Measurements from ENCODE around the gene CLECL1. TPM values are rescaled to one million over a fixed set of nuclear protein-coding genes. Genes with fewer than 3 reads are reported as not detected.
A peak's percentile ranks its signal among the peaks of the same experiment; 100 is the strongest.

The CLECL1 gene
- total and polyA plus RNA-seq, 9 of the 15 experiments (the other 6 are each of a cell fraction or from before 2014, with no cell fraction given): 0.13 to 0.25 TPM; not detected in 7

DNA sequence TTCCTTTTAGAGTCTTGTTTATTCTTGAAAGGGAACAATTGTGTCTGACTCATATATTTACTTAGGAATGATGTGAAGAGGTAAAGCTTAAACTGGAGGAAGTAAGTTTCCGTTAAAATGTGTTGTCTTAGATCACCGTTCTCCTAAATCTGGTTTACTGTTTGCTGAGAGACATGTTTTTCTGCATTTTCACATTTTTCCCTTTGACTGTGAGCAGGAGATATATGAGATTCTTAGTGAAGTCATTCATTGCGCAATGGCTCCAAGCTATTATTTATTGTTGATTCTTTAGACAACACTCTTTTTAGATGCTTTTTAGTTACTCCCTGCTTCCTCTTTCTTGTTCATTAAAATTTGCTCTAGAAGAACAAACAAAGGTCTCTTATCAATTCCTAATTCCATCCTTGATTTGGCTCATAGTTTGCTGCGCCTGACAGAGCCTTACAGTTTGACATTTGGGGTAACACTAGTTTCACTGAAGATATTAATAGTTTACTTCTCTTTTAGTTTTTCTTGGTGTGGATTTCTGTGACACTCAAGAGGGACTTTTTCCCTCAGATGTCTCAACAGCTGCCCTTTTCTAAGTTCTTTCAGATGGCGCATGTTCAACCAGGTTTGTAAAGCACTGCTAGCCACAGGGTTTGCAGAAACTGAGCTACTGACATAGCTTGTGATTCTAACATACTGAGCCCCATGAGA is 11.4 kb downstream of the CLECL1 start (continued):
- TF ChIP-seq, protein P1, sequence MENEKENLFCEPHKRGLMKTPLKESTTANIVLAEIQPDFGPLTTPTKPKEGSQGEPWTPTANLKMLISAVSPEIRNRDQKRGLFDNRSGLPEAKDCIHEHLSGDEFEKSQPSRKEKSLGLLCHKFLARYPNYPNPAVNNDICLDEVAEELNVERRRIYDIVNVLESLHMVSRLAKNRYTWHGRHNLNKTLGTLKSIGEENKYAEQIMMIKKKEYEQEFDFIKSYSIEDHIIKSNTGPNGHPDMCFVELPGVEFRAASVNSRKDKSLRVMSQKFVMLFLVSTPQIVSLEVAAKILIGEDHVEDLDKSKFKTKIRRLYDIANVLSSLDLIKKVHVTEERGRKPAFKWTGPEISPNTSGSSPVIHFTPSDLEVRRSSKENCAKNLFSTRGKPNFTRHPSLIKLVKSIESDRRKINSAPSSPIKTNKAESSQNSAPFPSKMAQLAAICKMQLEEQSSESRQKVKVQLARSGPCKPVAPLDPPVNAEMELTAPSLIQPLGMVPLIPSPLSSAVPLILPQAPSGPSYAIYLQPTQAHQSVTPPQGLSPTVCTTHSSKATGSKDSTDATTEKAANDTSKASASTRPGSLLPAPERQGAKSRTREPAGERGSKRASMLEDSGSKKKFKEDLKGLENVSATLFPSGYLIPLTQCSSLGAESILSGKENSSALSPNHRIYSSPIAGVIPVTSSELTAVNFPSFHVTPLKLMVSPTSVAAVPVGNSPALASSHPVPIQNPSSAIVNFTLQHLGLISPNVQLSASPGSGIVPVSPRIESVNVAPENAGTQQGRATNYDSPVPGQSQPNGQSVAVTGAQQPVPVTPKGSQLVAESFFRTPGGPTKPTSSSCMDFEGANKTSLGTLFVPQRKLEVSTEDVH (IDR thresholded peaks at IDR 0.05; ENCODE audit: low read depth, partially characterized antibody): no peak
- TF ChIP-seq, protein P2, sequence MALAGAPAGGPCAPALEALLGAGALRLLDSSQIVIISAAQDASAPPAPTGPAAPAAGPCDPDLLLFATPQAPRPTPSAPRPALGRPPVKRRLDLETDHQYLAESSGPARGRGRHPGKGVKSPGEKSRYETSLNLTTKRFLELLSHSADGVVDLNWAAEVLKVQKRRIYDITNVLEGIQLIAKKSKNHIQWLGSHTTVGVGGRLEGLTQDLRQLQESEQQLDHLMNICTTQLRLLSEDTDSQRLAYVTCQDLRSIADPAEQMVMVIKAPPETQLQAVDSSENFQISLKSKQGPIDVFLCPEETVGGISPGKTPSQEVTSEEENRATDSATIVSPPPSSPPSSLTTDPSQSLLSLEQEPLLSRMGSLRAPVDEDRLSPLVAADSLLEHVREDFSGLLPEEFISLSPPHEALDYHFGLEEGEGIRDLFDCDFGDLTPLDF (CRISPR knock-in tag; IDR thresholded peaks at IDR 0.05): no peak
- TF ChIP-seq FOXA1 (IDR thresholded peaks at IDR 0.05; ENCODE audit: borderline replicate concordance): no peak
- TF ChIP-seq MLX (CRISPR knock-in tag; conservative IDR thresholded peaks at IDR 0.05): no peak
- TF ChIP-seq, protein P3, sequence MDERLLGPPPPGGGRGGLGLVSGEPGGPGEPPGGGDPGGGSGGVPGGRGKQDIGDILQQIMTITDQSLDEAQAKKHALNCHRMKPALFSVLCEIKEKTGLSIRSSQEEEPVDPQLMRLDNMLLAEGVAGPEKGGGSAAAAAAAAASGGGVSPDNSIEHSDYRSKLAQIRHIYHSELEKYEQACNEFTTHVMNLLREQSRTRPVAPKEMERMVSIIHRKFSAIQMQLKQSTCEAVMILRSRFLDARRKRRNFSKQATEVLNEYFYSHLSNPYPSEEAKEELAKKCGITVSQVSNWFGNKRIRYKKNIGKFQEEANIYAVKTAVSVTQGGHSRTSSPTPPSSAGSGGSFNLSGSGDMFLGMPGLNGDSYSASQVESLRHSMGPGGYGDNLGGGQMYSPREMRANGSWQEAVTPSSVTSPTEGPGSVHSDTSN (CRISPR knock-in tag; IDR thresholded peaks at IDR 0.05; ENCODE audit: low read depth): no peak
- TF ChIP-seq, protein P3 (tag; conservative IDR thresholded peaks at IDR 0.05; ENCODE audit: low read depth): 0 out of 2 replicates have a peak, but pooled peaks have one; percentile 38
- TF ChIP-seq HDAC2 (IDR thresholded peaks at IDR 0.05): no peak
- no peak for TF ChIP-seq XRCC3 (IDR thresholded peaks at IDR 0.05)
- TF ChIP-seq CEBPG (CRISPR knock-in tag; IDR thresholded peaks at IDR 0.05): peak; percentile 67
- peak; percentile 91 to 96 for TF ChIP-seq CEBPG (tag; conservative IDR thresholded peaks at IDR 0.05 in 1 of 2, IDR thresholded peaks at IDR 0.05 in 1 of 2)
- TF ChIP-seq ETV1 (tag; conservative IDR thresholded peaks at IDR 0.05; ENCODE audit: low read depth): no peak
- TF ChIP-seq MEF2D (tag; conservative IDR thresholded peaks at IDR 0.05; ENCODE audit: low read depth): no peak
- no peak for TF ChIP-seq PHB2 (IDR thresholded peaks at IDR 0.05; ENCODE audit: low read depth)
- TF ChIP-seq ZBTB43 (CRISPR knock-in tag; IDR thresholded peaks at IDR 0.05): no peak
- TF ChIP-seq SMARCA4 (IDR thresholded peaks at IDR 0.05): peak; percentile 35; the same call in 1 of the 2 replicates
- no peak for TF ChIP-seq THAP7 (CRISPR knock-in tag; IDR thresholded peaks at IDR 0.05)
- peak; percentile 43 for TF ChIP-seq MEIS2 (IDR thresholded peaks at IDR 0.05; ENCODE audit: partially characterized antibody)
- no peak for TF ChIP-seq ZNF551 (CRISPR knock-in tag; IDR thresholded peaks at IDR 0.05)
- TF ChIP-seq NFATC3 (IDR thresholded peaks at IDR 0.05): no peak
